Left lung (tissue), 10 donors: ENCODE data around the gene FAM114A1. TPM values are rescaled to one million over a fixed set of nuclear protein-coding genes. Genes with fewer than 3 reads are reported as not detected.
A peak's percentile ranks its signal among the peaks of the same experiment; 100 is the strongest.
"Not testable (repeated sequence)": the region's sequence is repeated elsewhere in the genome, so short reads cannot be mapped to it uniquely, and the experiment has no call there.

ENCODE experiments used
- ATAC-seq: fragments of 200-7000 bp; cut with Tn5 transposase; one replicate; pipeline ENCODE4 v1.9.1; 2020; ENCODE audit warnings: moderate library complexity
- DNase-seq, 4 donors: peaks; one replicate each; pipeline ENCODE4 v3.0.0-alpha.2; 2013 to 2020
- H3K27ac ChIP-seq, 2 donors: fragments of 200-600 bp; sonication (generic) in 1 of 2; one replicate each; pipeline versions ENCODE4 v1.5.0 to v1.8.0; 2020 to 2021
- H3K27me3 ChIP-seq, 2 donors: fragments of 200-600 bp; sonication (generic) in 1 of 2; one replicate each; pipeline versions ENCODE4 v1.5.0 to v1.8.0; 2020 to 2021
- H3K36me3 ChIP-seq, 2 donors: fragments of 200-600 bp; sonication (generic) in 1 of 2; one replicate each; pipeline versions ENCODE4 v1.5.0 to v1.8.0; 2020 to 2021
- H3K4me1 ChIP-seq, 2 donors: fragments of 200-600 bp; one replicate each; pipeline ENCODE4 v1.8.0; 2021
- H3K4me3 ChIP-seq, 2 donors: fragments of 200-600 bp; sonication (generic) in 1 of 2; one replicate each; pipeline versions ENCODE4 v1.5.0 to v1.8.0; 2020 to 2021; ENCODE audit warnings: mild to moderate bottlenecking in 1 of 2
- H3K9me3 ChIP-seq, 2 donors: fragments of 200-600 bp; sonication (generic) in 1 of 2; one replicate each; pipeline versions ENCODE4 v1.5.0 to v1.8.0; 2020 to 2021
- CTCF ChIP-seq, 2 donors: fragments of 200-600 bp; sonication (generic) in 1 of 2; IDR thresholded peaks; one replicate each; pipeline versions ENCODE4 v1.5.0 to v1.8.0; 2021; ENCODE audit warnings: antibody characterized with exemption in 2 of 2
- intact Hi-C, 2 donors: fragments of 100-400 bp; cut with DNase I; formaldehyde crosslinking; loops; one replicate each; pipeline versions ENCODE4 v1.11.2 to v1.14.2; 2022
- polyA plus RNA-seq, 6 donors: library from polyadenylated mRNA; unstranded; fragments of 120-200 nt; gene quantifications; one replicate each; pipeline ENCODE4 v1.2.1, GENCODE V29; 2013; ENCODE audit not compliant: insufficient read length in 6 of 6
- total RNA-seq, 2 donors: library from RNA; stranded (reverse); fragmentation: NEBNext Ultra II Directional; extraction: Animal tissue kit (Norgen Biotek cat#: 25700); gene quantifications; one replicate each; pipeline ENCODE4 v1.2.1, GENCODE V29; 2021
- donor health status: DM: no; HTN: yes; CAD: no.
- donor health status: DM: no; HTN: no; CAD: no.

Gene FAM114A1
- total and polyA plus RNA-seq, 8 donors, result 51.5 to 81.1 (median 62.4) TPM

GRCh38 chr4:38985410-38986100 is 117.9 kb downstream of the FAM114A1 start:
- no peak overlapping the region for H3K4me3 ChIP-seq
- H3K9me3 ChIP-seq, result no peaks in the 10 kb centered on the region
- intact Hi-C loops, result no loop called here
- H3K27ac ChIP-seq, result no peak overlapping the region
- DNase-seq (no peak), ATAC-seq (peak; percentile 16)
- peaks cover 0 to 14% of the 10 kb centered on the region in 2 donors for H3K4me1 ChIP-seq
- H3K27me3 ChIP-seq, result no peaks in the 10 kb centered on the region
- no peak for TF ChIP-seq CTCF (IDR thresholded peaks at IDR 0.05)
- no peaks in the 10 kb centered on the region for H3K36me3 ChIP-seq

- no peak for ATAC-seq
- DNase-seq, result no peak
- H3K36me3 ChIP-seq, result no peaks in the 10 kb centered on the region
- no peaks in the 10 kb centered on the region for H3K27me3 ChIP-seq
- H3K4me3 ChIP-seq, result no peak overlapping the region
- no peak for TF ChIP-seq CTCF (IDR thresholded peaks at IDR 0.05)
- H3K4me1 ChIP-seq, result peaks cover 0 to 10% of the 10 kb centered on the region in 2 donors
- intact Hi-C loops, result no loop called here
- no peaks in the 10 kb centered on the region for H3K9me3 ChIP-seq
- H3K27ac ChIP-seq, result no peak overlapping the region
Measured at GRCh38 chr4:38987491-38987890, 119.9 kb downstream of the FAM114A1 start.

GRCh38 chr4:38988353-38988752 is 120.7 kb downstream of the FAM114A1 start:
- H3K27me3 ChIP-seq, H3K9me3 ChIP-seq, DNase-seq, H3K36me3 ChIP-seq, H3K27ac ChIP-seq, H3K4me3 ChIP-seq, ATAC-seq, intact Hi-C loops: not testable (repeated sequence)
- peaks cover 0 to 10% of the 10 kb centered on the region in 2 donors for H3K4me1 ChIP-seq

GRCh38 chr4:38989487-38989886 is 121.9 kb downstream of the FAM114A1 start:
- H3K4me1 ChIP-seq, result peaks cover 0 to 10% of the 10 kb centered on the region in 2 donors
- H3K27me3 ChIP-seq, result no peaks in the 10 kb centered on the region
- ATAC-seq (no peak), DNase-seq (no peak)
- no peak overlapping the region for H3K4me3 ChIP-seq
- no peaks in the 10 kb centered on the region for H3K9me3 ChIP-seq
- intact Hi-C loops, result no loop called here
- no peak for TF ChIP-seq CTCF (IDR thresholded peaks at IDR 0.05)
- H3K36me3 ChIP-seq, result no peaks in the 10 kb centered on the region
- no peak overlapping the region for H3K27ac ChIP-seq

GRCh38 chr4:38990241-38990640 is 122.6 kb downstream of the FAM114A1 start:
- intact Hi-C loops, result no loop called here
- Histone ChIP-seq H3K9me3 (no peaks in the 10 kb centered on the region), H3K27ac (no peak overlapping the region), H3K36me3 (no peaks in the 10 kb centered on the region), H3K4me1 (peaks cover 0 to 10% of the 10 kb centered on the region in 2 donors), H3K4me3 (no peak overlapping the region), H3K27me3 (no peaks in the 10 kb centered on the region)
- DNase-seq (no peak), ATAC-seq (no peak)
- no peak for TF ChIP-seq CTCF (IDR thresholded peaks at IDR 0.05)

- Histone ChIP-seq H3K4me1 (no peaks in the 10 kb centered on the region), H3K36me3 (no peaks in the 10 kb centered on the region), H3K9me3 (no peaks in the 10 kb centered on the region), H3K27me3 (no peaks in the 10 kb centered on the region), H3K4me3 (no peak overlapping the region), H3K27ac (no peak overlapping the region)
- ATAC-seq (no peak), DNase-seq (no peak)
- intact Hi-C loops, result no loop called here
- TF ChIP-seq CTCF (IDR thresholded peaks at IDR 0.05), result no peak
Measured at GRCh38 chr4:38993683-38994082, 126.1 kb downstream of the FAM114A1 start.
